Measurements from ENCODE around the gene EIF2B1. TPM values are rescaled to one million over a fixed set of nuclear protein-coding genes. Genes with fewer than 3 reads are reported as not detected.

EIF2B1 gene
- total RNA-seq, 1 experiment from 2014 or later = 41.7 TPM

DNA sequence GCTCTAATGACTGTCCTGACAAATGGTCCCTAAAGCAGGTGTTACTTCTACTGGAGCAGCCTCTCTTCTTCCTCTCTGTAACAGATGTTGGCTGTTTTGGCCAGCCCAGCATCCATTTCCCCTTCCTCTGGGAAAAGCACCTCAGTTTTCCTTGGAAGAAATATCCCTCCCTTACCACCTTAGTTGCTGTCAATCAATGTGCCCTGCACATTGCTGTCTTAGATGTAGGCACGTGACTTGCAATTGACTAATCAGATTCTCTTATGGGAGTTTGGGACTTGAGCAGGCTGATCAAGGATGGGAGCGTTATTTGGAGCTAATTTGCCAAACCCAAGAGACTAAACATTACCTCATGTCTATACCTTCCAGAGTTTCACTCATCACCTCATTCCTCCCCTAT is 61.1 kb downstream of the EIF2B1 start:
- no peaks in the 10 kb centered on the region for H4K20me1 ChIP-seq (ENCODE audit: insufficient read depth)
- H3K9me3 ChIP-seq (ENCODE audit: control insufficient read depth in 1 of 2, insufficient read depth in 1 of 2, low read depth in 1 of 2, low read length in 2 of 2) = peaks cover 0 to 6% of the 10 kb centered on the region in 2 experiments; a peak in 1 of 4 replicates
- no peaks in the 10 kb centered on the region for H3K9me2 ChIP-seq (ENCODE audit: insufficient read depth)
- RAD21 ChIA-PET (ENCODE audit: low non-redundant PET in 1 of 2, low total read pairs in 2 of 2, uncharacterized antibody in 2 of 2, unreplicated experiment in 2 of 2) = no interaction called here
- intact Hi-C loops (cut with micrococcal nuclease) = no loop called here
- ATAC-seq = no peak
- no TSS peak for BruUV-seq (replicated peaks)
- CTCF ChIA-PET = no interaction called here
- POLR2A ChIA-PET = no interaction called here
- H3K4me2 ChIP-seq (ENCODE audit: low read length) = no peak overlapping the region
- H3K9ac ChIP-seq (ENCODE audit: low read length) = no peak overlapping the region
- H3K4me1 ChIP-seq (ENCODE audit: control insufficient read depth in 1 of 2, insufficient read depth in 2 of 2, low read length in 2 of 2) = peaks cover 12 to 23% of the 10 kb centered on the region in 2 experiments; a peak in 3 of 4 replicates
- DNase-seq (ENCODE audit: low read depth, low spot score) = no peak
- no peaks in the 10 kb centered on the region for H3K36me3 ChIP-seq (ENCODE audit: control insufficient read depth in 1 of 2, insufficient read depth in 2 of 2, low read length in 2 of 2)
- TF ChIP-seq ZNF274 (IDR thresholded peaks at IDR 0.05; ENCODE audit: low read depth, low read length) = no peak
- no peak for TF ChIP-seq CTCF (IDR thresholded peaks at IDR 0.05 in 2 of 3, conservative IDR thresholded peaks at IDR 0.05 in 1 of 3; ENCODE audit: borderline replicate concordance in 1 of 3, insufficient read depth in 1 of 3, low read depth in 2 of 3, low read length in 2 of 3)
- no peak for TF ChIP-seq SIN3A (IDR thresholded peaks at IDR 0.05; ENCODE audit: low read depth)
- TF ChIP-seq TCF7L2 (IDR thresholded peaks at IDR 0.05; ENCODE audit: borderline replicate concordance, extremely low read depth, insufficient read depth, insufficient read length) = no peak
- no peak for TF ChIP-seq ELF1 (IDR thresholded peaks at IDR 0.05; ENCODE audit: borderline replicate concordance, low read depth)
- TF ChIP-seq POLR2AphosphoS5 (IDR thresholded peaks at IDR 0.05; ENCODE audit: low read depth, low read length) = no peak
- TF ChIP-seq YY1 (IDR thresholded peaks at IDR 0.05; ENCODE audit: extremely low read depth, insufficient replicate concordance, low read depth, low read length) = no peak
- TF ChIP-seq EZH2phosphoT487 (IDR thresholded peaks at IDR 0.05; ENCODE audit: borderline replicate concordance) = no peak
- TF ChIP-seq POLR2A (IDR thresholded peaks at IDR 0.05; ENCODE audit: borderline replicate concordance, extremely low read depth, insufficient read depth, insufficient read length) = no peak
- no peak for TF ChIP-seq ZFX (IDR thresholded peaks at IDR 0.05)
- TF ChIP-seq EZH2 (IDR thresholded peaks at IDR 0.05) = no peak
- H3K27me3 ChIP-seq (ENCODE audit: insufficient read depth, low read length) = no peaks in the 10 kb centered on the region
- no peak overlapping the region for H3K4me3 ChIP-seq (replicated peaks in 1 of 2; ENCODE audit: low read depth in 1 of 2, low read length in 2 of 2)
- H2AFZ ChIP-seq (ENCODE audit: low read depth, low read length, poor library complexity, severe bottlenecking) = no peak overlapping the region
- no peak overlapping the region for H3K27ac ChIP-seq (ENCODE audit: low read depth, low read length)
- H3K79me2 ChIP-seq (ENCODE audit: insufficient read depth, low read length) = no peaks in the 10 kb centered on the region

All from HCT116 (cell line).